HepG2 (cell line): Measurements from ENCODE around the gene GATA1. TPM values are rescaled to one million over a fixed set of nuclear protein-coding genes. Genes with fewer than 3 reads are reported as not detected.

Source experiments
- IRF1 ChIP-seq: sonication (generic); formaldehyde crosslinking; IDR thresholded peaks from 2 replicates; pipeline ENCODE4 v1.4.0; 2020; ENCODE audit warnings: low read depth, mild to moderate bottlenecking, missing genetic modification reagents
- KLF16 ChIP-seq, 2 experiments: sonication (generic) in 1 of 2; formaldehyde crosslinking in 1 of 2; IDR thresholded peaks; 2 replicates each; pipeline versions ENCODE4 v1.6.1 to v1.8.0; 2016 to 2023; ENCODE audit warnings: missing genetic modification reagents in 2 of 2, missing compliant biosample characterization in 1 of 2
- MLX ChIP-seq: IDR thresholded peaks from 2 replicates; pipeline ENCODE4 v1.6.1; 2016
- NCOR1 ChIP-seq: fragments of 200-600 bp; sonication (generic); IDR thresholded peaks from 2 replicates; pipeline ENCODE4 v1.7.0; 2017; ENCODE audit warnings: antibody characterized with exemption, low read length, borderline replicate concordance
- TCF7 ChIP-seq: sonication (generic); IDR thresholded peaks from 2 replicates; pipeline ENCODE4 v1.6.1; 2016; ENCODE audit warnings: antibody characterized with exemption, low read depth
- TERF1 ChIP-seq: sonication (generic); formaldehyde crosslinking; IDR thresholded peaks from 2 replicates; pipeline ENCODE4 v1.8.0; 2022; ENCODE audit warnings: mild to moderate bottlenecking, missing genetic modification reagents, moderate library complexity
- TRIM22 ChIP-seq: fragments of 450-650 bp; IDR thresholded peaks from 2 replicates; pipeline ENCODE4 v1.6.1; 2017
- ZBTB49 ChIP-seq: sonication (generic); formaldehyde crosslinking; IDR thresholded peaks from 2 replicates; pipeline ENCODE4 v1.4.0; 2020; ENCODE audit warnings: missing genetic modification reagents, borderline replicate concordance
- ZFX ChIP-seq: sonication (generic); formaldehyde crosslinking; IDR thresholded peaks from 2 replicates; pipeline ENCODE4 v1.4.0; 2020; ENCODE audit warnings: mild to moderate bottlenecking, low read depth, missing genetic modification reagents, moderate library complexity
- ZNF180 ChIP-seq: sonication (generic); formaldehyde crosslinking; IDR thresholded peaks from 2 replicates; pipeline ENCODE4 v1.4.0; 2020; ENCODE audit warnings: low read depth, missing genetic modification reagents, borderline replicate concordance
- ZNF207 ChIP-seq: fragments of 450-650 bp; IDR thresholded peaks from 2 replicates; pipeline ENCODE4 v1.6.1; 2016; ENCODE audit warnings: antibody characterized with exemption, borderline replicate concordance
- ZNF225 ChIP-seq: sonication (generic); formaldehyde crosslinking; IDR thresholded peaks from 2 replicates; pipeline ENCODE4 v1.4.0; 2020; ENCODE audit warnings: mild to moderate bottlenecking, missing genetic modification reagents
- ZNF260 ChIP-seq: sonication (generic); formaldehyde crosslinking; IDR thresholded peaks from 2 replicates; pipeline ENCODE4 v1.4.0; 2020; ENCODE audit warnings: missing genetic modification reagents, low read depth, mild to moderate bottlenecking, borderline replicate concordance
- ZNF326 ChIP-seq: sonication (generic); formaldehyde crosslinking; IDR thresholded peaks from 2 replicates; pipeline ENCODE4 v1.4.0; 2020; ENCODE audit warnings: missing genetic modification reagents, borderline replicate concordance
- ZNF513 ChIP-seq: sonication (generic); formaldehyde crosslinking; conservative IDR thresholded peaks from 2 replicates; pipeline ENCODE4 v1.5.0; 2020; ENCODE audit warnings: missing genetic modification reagents
- ZNF550 ChIP-seq: sonication (generic); formaldehyde crosslinking; IDR thresholded peaks from 2 replicates; pipeline ENCODE4 v1.4.0; 2020; ENCODE audit warnings: mild to moderate bottlenecking, missing genetic modification reagents, borderline replicate concordance
- ZNF772 ChIP-seq: sonication (generic); formaldehyde crosslinking; IDR thresholded peaks from 2 replicates; pipeline ENCODE4 v1.5.0; 2020; ENCODE audit warnings: mild to moderate bottlenecking, missing genetic modification reagents
- ZNF800 ChIP-seq: sonication (generic); formaldehyde crosslinking; IDR thresholded peaks from 2 replicates; pipeline ENCODE4 v1.4.0; 2020; ENCODE audit warnings: missing genetic modification reagents
- polyA plus RNA-seq, 8 experiments: library from polyadenylated mRNA; depleted of rRNA in 3 of 8; stranded (reverse) in 7 of 8; unstranded in 1 of 8; fragments of >200 nt; fragmentation: Illumina TruSeq in 4 of 8; extraction: Trizol in 4 of 8; gene quantifications; 2 replicates each; pipeline versions ENCODE4 v1.2.1 to v1.2.3, GENCODE V29; 2011 to 2016; ENCODE audit warnings: low read depth in 4 of 8, missing spikeins in 1 of 8, mixed read lengths in 1 of 8; ENCODE audit not compliant: insufficient read depth in 1 of 8
- total RNA-seq, 5 experiments: library from RNA; depleted of rRNA; stranded (reverse); fragments of >200 nt; fragmentation: Illumina TruSeq; extraction: Trizol; gene quantifications; 2 replicates each; pipeline ENCODE4 v1.2.3, GENCODE V29; 2016; ENCODE audit warnings: low read depth in 1 of 5

The GATA1 gene
- total and polyA plus RNA-seq, 2 of the 13 experiments (the other 11 are each of a cell fraction or from before 2014, with no cell fraction given): 0.13 TPM; not detected in 1

GRCh38 chrX:48737213-48737938, 49.0 kb upstream of the GATA1 start (continued):
- TF ChIP-seq ZBTB49 (CRISPR knock-in tag): no peak
- TF ChIP-seq ZNF326 (CRISPR knock-in tag): no peak
- TF ChIP-seq ZFX (CRISPR knock-in tag): peak; percentile 82
- TF ChIP-seq IRF1: no peak
- no peak for TF ChIP-seq ZNF180 (CRISPR knock-in tag)
- TF ChIP-seq KLF16 (CRISPR knock-in tag; IDR thresholded peaks at IDR 0.05): peak in 1 of 2 experiments; percentile 24; a peak in 1 of 4 replicates
- TF ChIP-seq NCOR1: no peak
- no peak for TF ChIP-seq ZNF772 (CRISPR knock-in tag)
- no peak for TF ChIP-seq ZNF260
- TF ChIP-seq TCF7: no peak
- TF ChIP-seq ZNF225: no peak
- TF ChIP-seq ZNF800: no peak
- no peak for TF ChIP-seq ZNF513
- no peak for TF ChIP-seq MLX
- no peak for TF ChIP-seq ZNF550 (CRISPR knock-in tag)
- TF ChIP-seq TERF1 (CRISPR knock-in tag): no peak
- no peak for TF ChIP-seq TRIM22
- TF ChIP-seq ZNF207: no peak
